Smooth muscle cell (in vitro differentiated cells): ENCODE measurements around the gene TRIM15. TPM values are rescaled to one million over a fixed set of nuclear protein-coding genes. Genes with fewer than 3 reads are reported as not detected.

Source experiments
- DNase-seq: peaks from one replicate; lab custom pipeline; 2025; ENCODE audit not compliant: unreplicated experiment; lab: John Stamatoyannopoulos, UW
- H2AFZ ChIP-seq: fragments of 200-600 bp; sonication (generic); 2 replicates; pipeline ENCODE4 v1.6.0; 2016; ENCODE audit warnings: antibody characterized with exemption, low read depth, mild to moderate bottlenecking
- H3F3A ChIP-seq: fragments of 200-600 bp; sonication (generic); 2 replicates; pipeline ENCODE4 v1.6.0; 2017; ENCODE audit warnings: antibody characterized with exemption, low read depth
- H3K27ac ChIP-seq: fragments of 200-600 bp; sonication (generic); 2 replicates; pipeline ENCODE4 v1.5.1; 2016; ENCODE audit warnings: low read depth, mild to moderate bottlenecking
- H3K27me3 ChIP-seq: fragments of 200-600 bp; sonication (generic); 2 replicates; pipeline ENCODE4 v1.6.1; 2016; ENCODE audit warnings: low read depth, mild to moderate bottlenecking
- H3K36me3 ChIP-seq: fragments of 200-600 bp; sonication (generic); 2 replicates; pipeline ENCODE4 v1.5.1; 2016; ENCODE audit warnings: low read depth
- H3K4me1 ChIP-seq: fragments of 200-600 bp; sonication (generic); 2 replicates; pipeline ENCODE4 v1.5.1; 2016; ENCODE audit warnings: low read depth
- H3K4me2 ChIP-seq: fragments of 200-600 bp; sonication (generic); 2 replicates; pipeline ENCODE4 v1.6.0; 2016; ENCODE audit warnings: mild to moderate bottlenecking
- H3K4me3 ChIP-seq: fragments of 200-600 bp; sonication (generic); 2 replicates; pipeline ENCODE4 v1.5.1; 2016; ENCODE audit warnings: mild to moderate bottlenecking
- H3K79me2 ChIP-seq: fragments of 200-600 bp; sonication (generic); 2 replicates; pipeline ENCODE4 v1.6.0; 2016; ENCODE audit warnings: low read depth, mild to moderate bottlenecking
- H3K9ac ChIP-seq: fragments of 200-600 bp; sonication (generic); 2 replicates; pipeline ENCODE4 v1.6.0; 2016; ENCODE audit warnings: low read depth
- H3K9me3 ChIP-seq: fragments of 200-600 bp; sonication (generic); replicated peaks from 2 replicates; pipeline ENCODE4 v1.5.1; 2016; ENCODE audit warnings: low read depth
- H4K20me1 ChIP-seq: fragments of 200-600 bp; sonication (generic); 2 replicates; pipeline ENCODE4 v1.6.0; 2016; ENCODE audit warnings: low read depth
- CTCF ChIP-seq: fragments of 200-600 bp; sonication (generic); IDR thresholded peaks from 2 replicates; pipeline ENCODE4 v1.5.1; 2017; ENCODE audit warnings: borderline replicate concordance, mild to moderate bottlenecking, antibody characterized with exemption; ENCODE audit not compliant: insufficient read depth, poor library complexity, severe bottlenecking
- WGBS: methylation state at CpG from one replicate; pipeline ENCODE4 v1.1.7; 2016; ENCODE audit warnings: low lambda C conversion rate; 5-methylcytosine and 5-hydroxymethylcytosine counted together
- polyA plus RNA-seq: library from polyadenylated mRNA; unstranded; fragments of >200 nt; fragmentation: Nextera tagmentation; extraction: Ambion mirVana; gene quantifications from 2 replicates; pipeline ENCODE4 v1.2.1, GENCODE V29; 2016
- total RNA-seq: library from RNA; depleted of rRNA; stranded (reverse); fragments of >200 nt; gene quantifications from 2 replicates; pipeline ENCODE4 v1.2.3, GENCODE V29; 2014

Gene TRIM15
- total and polyA plus RNA-seq, 2 experiments from 2014 or later, result not detected

DNA sequence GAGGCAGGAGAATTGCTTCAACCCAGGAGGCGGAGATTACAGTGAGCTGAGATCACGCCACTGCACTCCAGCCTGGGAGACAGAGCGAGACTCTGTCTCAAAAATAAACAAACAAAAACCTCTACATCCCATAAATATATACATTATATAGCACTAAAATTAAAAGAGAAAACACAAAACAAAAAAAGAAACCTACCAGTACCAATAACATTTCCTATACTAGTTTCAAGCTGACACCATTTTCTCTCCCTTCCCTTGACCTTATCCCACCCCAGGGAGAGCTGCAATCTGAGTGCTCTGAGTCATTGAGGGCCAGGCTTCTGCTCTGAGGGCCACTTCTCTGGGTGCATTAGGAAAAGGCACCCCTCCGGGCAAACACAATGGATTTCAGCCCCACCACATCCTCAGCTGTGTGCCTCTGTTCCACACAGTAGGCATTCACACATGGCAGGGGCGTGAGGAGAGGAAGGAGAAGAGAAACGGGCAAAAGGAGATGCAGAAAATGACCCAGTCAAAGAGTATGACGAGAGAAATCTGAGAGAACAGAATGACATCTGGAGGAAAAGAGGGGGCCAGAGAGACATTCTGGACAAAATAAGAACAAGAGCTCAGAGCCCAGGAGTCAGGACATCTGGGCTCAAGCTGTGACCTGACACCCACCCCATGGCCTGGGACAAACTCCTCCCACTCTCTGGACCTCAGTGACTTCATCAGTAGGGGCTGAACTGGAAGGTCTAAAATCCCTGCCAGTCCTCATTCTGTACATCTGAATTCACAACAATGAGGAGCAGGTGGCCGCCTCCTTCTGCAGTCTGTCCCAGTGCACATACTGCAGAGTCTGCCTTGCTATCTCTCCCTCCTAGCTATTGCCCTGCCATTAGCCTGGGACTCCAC is 31.7 kb downstream of the TRIM15 start:
- H3F3A ChIP-seq, result no peaks in the 10 kb centered on the region
- H3K4me3 ChIP-seq, result no peak overlapping the region
- H3K27me3 ChIP-seq, result no peaks in the 10 kb centered on the region
- H2AFZ ChIP-seq, result no peak overlapping the region
- DNase-seq, result no peak
- H3K4me1 ChIP-seq, result no peaks in the 10 kb centered on the region
- H3K27ac ChIP-seq, result no peak overlapping the region
- peaks cover 13% of the 10 kb centered on the region for H4K20me1 ChIP-seq
- TF ChIP-seq CTCF, result no peak
- H3K79me2 ChIP-seq, result no peaks in the 10 kb centered on the region
- no peak overlapping the region for H3K9ac ChIP-seq
- H3K36me3 ChIP-seq, result peaks cover 8% of the 10 kb centered on the region
- H3K4me2 ChIP-seq, result no peak overlapping the region
- H3K9me3 ChIP-seq, result no peaks in the 10 kb centered on the region
- 91% methylated on average over 8 of the region's 8 CpGs for WGBS

- peaks cover 8% of the 10 kb centered on the region for H3K79me2 ChIP-seq
- TF ChIP-seq CTCF, result no peak
- no peak overlapping the region for H3K4me2 ChIP-seq
- H4K20me1 ChIP-seq, result peaks cover 22% of the 10 kb centered on the region
- H3K4me3 ChIP-seq, result no peak overlapping the region
- no peak for DNase-seq
- no peaks in the 10 kb centered on the region for H3K9me3 ChIP-seq
- no peak overlapping the region for H2AFZ ChIP-seq
- H3K27ac ChIP-seq, result no peak overlapping the region
- H3K4me1 ChIP-seq, result no peaks in the 10 kb centered on the region
- H3K36me3 ChIP-seq, result peaks cover 8% of the 10 kb centered on the region
- H3K27me3 ChIP-seq, result no peaks in the 10 kb centered on the region
- H3F3A ChIP-seq, result no peaks in the 10 kb centered on the region
- no peak overlapping the region for H3K9ac ChIP-seq
- 100% methylated on average over 1 of the region's 1 CpG for WGBS
Observed at GRCh38 chr6:30195951-30196350, 32.6 kb downstream of the TRIM15 start.

DNA sequence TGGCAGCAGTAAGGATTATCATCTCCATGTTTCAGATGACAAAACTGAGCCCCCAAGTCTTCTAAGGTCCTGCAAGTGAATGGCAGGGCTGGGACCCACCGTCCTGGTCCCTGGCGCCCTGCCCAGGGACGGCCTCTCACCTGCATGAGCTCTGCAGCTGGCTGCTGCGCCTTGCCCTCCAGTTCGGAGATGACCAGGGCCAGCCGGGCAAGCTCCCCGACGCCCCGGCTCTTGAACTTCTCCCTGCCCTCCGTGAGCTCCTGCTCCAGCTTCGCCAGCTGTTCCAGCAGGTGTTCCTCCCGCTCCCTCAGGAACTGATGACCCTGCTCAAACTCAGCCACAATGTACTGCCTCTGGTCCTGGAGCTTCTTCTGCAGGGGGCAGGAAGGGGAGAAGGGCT is 33.0 kb downstream of the TRIM15 start:
- Histone ChIP-seq H3K4me2 (no peak overlapping the region), H3F3A (no peaks in the 10 kb centered on the region), H3K4me3 (no peak overlapping the region), H4K20me1 (peaks cover 26% of the 10 kb centered on the region), H2AFZ (no peak overlapping the region), H3K9ac (no peak overlapping the region), H3K4me1 (no peaks in the 10 kb centered on the region), H3K27me3 (no peaks in the 10 kb centered on the region), H3K9me3 (no peaks in the 10 kb centered on the region), H3K27ac (no peak overlapping the region), H3K79me2 (peaks cover 12% of the 10 kb centered on the region), H3K36me3 (peaks cover 8% of the 10 kb centered on the region)
- WGBS, result over 99% methylated on average over 12 of the region's 12 CpGs
- DNase-seq, result no peak
- TF ChIP-seq CTCF, result no peak
